Large intestine (tissue), 3 donors: Measurements from ENCODE around the gene PTPRD. TPM values are rescaled to one million over a fixed set of nuclear protein-coding genes. Genes with fewer than 3 reads are reported as not detected.

ENCODE experiments used
- DNase-seq, 2 donors: peaks; one replicate each; pipeline versions ENCODE4 v3.0.0 to v3.0.0-alpha.2; 2013
- H3K27ac ChIP-seq: one replicate; pipeline ENCODE4 v1.5.1; 2013; ENCODE audit warnings: low read length
- H3K27me3 ChIP-seq: 2 replicates; pipeline ENCODE4 v1.6.1; 2013; ENCODE audit warnings: low read length; ENCODE audit not compliant: control insufficient read depth, insufficient read depth
- H3K36me3 ChIP-seq: 2 replicates; pipeline ENCODE4 v1.6.1; 2013; ENCODE audit warnings: low read length; ENCODE audit not compliant: control insufficient read depth, insufficient read depth
- H3K4me1 ChIP-seq: one replicate; pipeline ENCODE4 v1.6.1; 2013; ENCODE audit warnings: low read length; ENCODE audit not compliant: control insufficient read depth, insufficient read depth
- H3K4me3 ChIP-seq: one replicate; pipeline ENCODE4 v1.5.1; 2013; ENCODE audit warnings: low read length
- H3K9me3 ChIP-seq: one replicate; pipeline ENCODE4 v1.6.1; 2013; ENCODE audit warnings: mild to moderate bottlenecking, low read depth, low read length, moderate library complexity; ENCODE audit not compliant: control insufficient read depth
- WGBS: methylation state at CpG from one replicate; pipeline ENCODE4 v1.1.5; 2013; ENCODE audit warnings: low lambda C conversion rate; ENCODE audit not compliant: insufficient coverage; 5-methylcytosine and 5-hydroxymethylcytosine counted together
- polyA plus RNA-seq: library from polyadenylated mRNA; unstranded; fragments of 120-200 nt; gene quantifications from one replicate; pipeline ENCODE4 v1.2.1, GENCODE V29; 2013

The PTPRD gene
- polyA plus RNA-seq, 1 donor, result 12.0 TPM

- no CpG with 5 or more reads among the region's 3 CpGs for WGBS
- H3K27me3 ChIP-seq, result no peaks in the 10 kb centered on the region
- H3K4me1 ChIP-seq, result no peaks in the 10 kb centered on the region
- no peaks in the 10 kb centered on the region for H3K36me3 ChIP-seq
- DNase-seq, result no peak
- no peaks in the 10 kb centered on the region for H3K9me3 ChIP-seq
- no peak overlapping the region for H3K27ac ChIP-seq
- H3K4me3 ChIP-seq, result no peak overlapping the region
Measured at GRCh38 chr9:9412241-9412640, 1200.6 kb downstream of the PTPRD start.

GRCh38 chr9:9410736-9411135, 1202.1 kb downstream of the PTPRD start:
- H3K4me3 ChIP-seq, result no peak overlapping the region
- no peak for DNase-seq
- WGBS, result no CpG with 5 or more reads among the region's 4 CpGs
- no peaks in the 10 kb centered on the region for H3K4me1 ChIP-seq
- H3K27ac ChIP-seq, result no peak overlapping the region
- no peaks in the 10 kb centered on the region for H3K36me3 ChIP-seq
- H3K27me3 ChIP-seq, result no peaks in the 10 kb centered on the region
- no peaks in the 10 kb centered on the region for H3K9me3 ChIP-seq

- H3K4me1 ChIP-seq, result no peaks in the 10 kb centered on the region
Measured at GRCh38 chr9:9399982-9400381, 1212.8 kb downstream of the PTPRD start.

GRCh38 chr9:9396518-9396917, 1216.3 kb downstream of the PTPRD start:
- H3K4me1 ChIP-seq, result no peaks in the 10 kb centered on the region
- no peak overlapping the region for H3K4me3 ChIP-seq
- no peaks in the 10 kb centered on the region for H3K36me3 ChIP-seq
- 100% methylated on average over 1 of the region's 2 CpGs for WGBS
- H3K27ac ChIP-seq, result no peak overlapping the region
- no peaks in the 10 kb centered on the region for H3K27me3 ChIP-seq
- DNase-seq, result no peak
- no peaks in the 10 kb centered on the region for H3K9me3 ChIP-seq

More at GRCh38 chr9:9399982-9400381, 1212.8 kb downstream of the PTPRD start:
- Histone ChIP-seq H3K27ac (no peak overlapping the region), H3K9me3 (no peaks in the 10 kb centered on the region), H3K27me3 (no peaks in the 10 kb centered on the region), H3K4me3 (no peak overlapping the region), H3K36me3 (no peaks in the 10 kb centered on the region)
- DNase-seq, result no peak
- no CpG with 5 or more reads among the region's 2 CpGs for WGBS

- Histone ChIP-seq H3K9me3 (no peaks in the 10 kb centered on the region), H3K27ac (no peak overlapping the region), H3K4me1 (no peaks in the 10 kb centered on the region), H3K27me3 (no peaks in the 10 kb centered on the region), H3K4me3 (no peak overlapping the region), H3K36me3 (no peaks in the 10 kb centered on the region)
- DNase-seq, result no peak
- 80% methylated on average over 1 of the region's 5 CpGs for WGBS
Measured at GRCh38 chr9:9395539-9395938, 1217.3 kb downstream of the PTPRD start.

- no peak for DNase-seq
- no peaks in the 10 kb centered on the region for H3K9me3 ChIP-seq
- H3K27me3 ChIP-seq, result no peaks in the 10 kb centered on the region
- no peak overlapping the region for H3K27ac ChIP-seq
- H3K36me3 ChIP-seq, result no peaks in the 10 kb centered on the region
- H3K4me3 ChIP-seq, result no peak overlapping the region
- H3K4me1 ChIP-seq, result no peaks in the 10 kb centered on the region
- WGBS, result 80% methylated on average over 3 of the region's 3 CpGs
Measured at GRCh38 chr9:9392755-9393154, 1220.0 kb downstream of the PTPRD start.

GRCh38 chr9:9389904-9390303, 1222.9 kb downstream of the PTPRD start:
- Histone ChIP-seq H3K4me1 (no peaks in the 10 kb centered on the region), H3K27ac (no peak overlapping the region), H3K4me3 (no peak overlapping the region), H3K27me3 (no peaks in the 10 kb centered on the region), H3K36me3 (no peaks in the 10 kb centered on the region), H3K9me3 (no peaks in the 10 kb centered on the region)
- no CpG with 5 or more reads among the region's 3 CpGs for WGBS
- peak in 1 of 2 donors; percentile 3 for DNase-seq

- WGBS, result no CpG with 5 or more reads among the region's 3 CpGs
- H3K4me3 ChIP-seq, result no peak overlapping the region
- no peaks in the 10 kb centered on the region for H3K27me3 ChIP-seq
- no peak overlapping the region for H3K27ac ChIP-seq
- no peak for DNase-seq
- no peaks in the 10 kb centered on the region for H3K9me3 ChIP-seq
- H3K4me1 ChIP-seq, result no peaks in the 10 kb centered on the region
- no peaks in the 10 kb centered on the region for H3K36me3 ChIP-seq
Measured at GRCh38 chr9:9387511-9388115, 1225.2 kb downstream of the PTPRD start.

GRCh38 chr9:9362332-9362731, 1250.5 kb downstream of the PTPRD start:
- H3K4me1 ChIP-seq, result no peaks in the 10 kb centered on the region
- no peak for DNase-seq
- H3K27me3 ChIP-seq, result no peaks in the 10 kb centered on the region
- no peak overlapping the region for H3K27ac ChIP-seq
- no peaks in the 10 kb centered on the region for H3K36me3 ChIP-seq
- WGBS, result 60% methylated on average over 1 of the region's 2 CpGs
- no peaks in the 10 kb centered on the region for H3K9me3 ChIP-seq
- H3K4me3 ChIP-seq, result no peak overlapping the region

- no peak for DNase-seq
- WGBS, result 11% methylated on average over 2 of the region's 2 CpGs
Measured at GRCh38 chr9:9352877-9353481, 1259.8 kb downstream of the PTPRD start.

GRCh38 chr9:9341203-9341602, 1271.6 kb downstream of the PTPRD start:
- WGBS, result no CpG with 5 or more reads among the region's 2 CpGs
- Histone ChIP-seq H3K27ac (no peak overlapping the region), H3K4me3 (no peak overlapping the region), H3K4me1 (no peaks in the 10 kb centered on the region), H3K36me3 (no peaks in the 10 kb centered on the region), H3K9me3 (no peaks in the 10 kb centered on the region), H3K27me3 (no peaks in the 10 kb centered on the region)
- no peak for DNase-seq

More at GRCh38 chr9:9352877-9353481, 1259.8 kb downstream of the PTPRD start:
- no peak overlapping the region for H3K4me3 ChIP-seq
- H3K27me3 ChIP-seq, result no peaks in the 10 kb centered on the region
- no peaks in the 10 kb centered on the region for H3K9me3 ChIP-seq
- no peak overlapping the region for H3K27ac ChIP-seq
- H3K36me3 ChIP-seq, result no peaks in the 10 kb centered on the region
- no peaks in the 10 kb centered on the region for H3K4me1 ChIP-seq
